Bone marrow (tissue), 2 donors: Measurements from ENCODE around the gene ARID2.

Experiments used
- DNase-seq, 2 donors: peaks; one replicate each; lab custom pipeline; 2025; lab: John Stamatoyannopoulos, UW

Gene ARID2

DNA sequence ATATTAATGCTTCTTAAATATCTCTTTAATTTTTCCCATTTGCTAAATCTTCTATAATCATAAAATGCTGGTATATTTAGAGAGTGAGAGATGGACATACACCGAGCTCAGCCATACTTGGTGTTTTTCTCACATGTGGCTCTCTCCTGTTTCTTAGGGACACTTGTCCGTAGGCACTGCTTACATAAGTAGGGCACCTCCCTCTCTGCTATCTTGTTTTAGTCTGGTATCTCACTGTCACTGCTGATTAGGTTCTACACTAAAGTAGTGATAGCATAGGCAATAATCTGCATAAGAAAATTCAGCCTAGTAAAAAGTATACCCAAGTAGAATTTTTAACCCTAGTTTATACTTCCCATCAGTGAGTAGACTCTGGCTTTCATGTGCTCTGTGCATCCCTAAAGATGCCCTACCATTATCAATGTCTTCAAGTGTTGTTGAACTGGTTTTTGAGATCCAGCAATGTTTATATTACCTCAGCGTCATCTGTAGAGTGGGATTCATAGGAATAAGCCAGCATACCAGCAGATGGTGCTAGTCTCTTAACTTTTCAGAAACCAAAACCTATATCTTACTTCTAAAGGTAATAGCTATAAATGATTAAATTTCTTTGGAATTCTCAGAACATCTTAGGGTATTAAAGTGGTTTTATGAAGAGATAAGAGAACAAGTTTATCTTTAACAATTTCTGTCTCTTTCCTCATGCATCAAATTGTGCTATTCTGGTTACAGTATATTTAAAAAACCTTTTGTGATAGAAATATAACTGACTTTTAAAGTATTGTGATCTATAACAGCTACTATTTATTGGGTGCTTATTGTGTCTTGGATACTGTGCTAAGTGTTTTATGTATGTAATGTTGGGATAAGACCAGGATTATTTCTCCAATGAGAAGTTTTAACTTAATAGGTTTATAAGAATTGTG is 32.9 kb downstream of the ARID2 start:
- peak in 1 of 2 donors; percentile 25 for DNase-seq

DNA sequence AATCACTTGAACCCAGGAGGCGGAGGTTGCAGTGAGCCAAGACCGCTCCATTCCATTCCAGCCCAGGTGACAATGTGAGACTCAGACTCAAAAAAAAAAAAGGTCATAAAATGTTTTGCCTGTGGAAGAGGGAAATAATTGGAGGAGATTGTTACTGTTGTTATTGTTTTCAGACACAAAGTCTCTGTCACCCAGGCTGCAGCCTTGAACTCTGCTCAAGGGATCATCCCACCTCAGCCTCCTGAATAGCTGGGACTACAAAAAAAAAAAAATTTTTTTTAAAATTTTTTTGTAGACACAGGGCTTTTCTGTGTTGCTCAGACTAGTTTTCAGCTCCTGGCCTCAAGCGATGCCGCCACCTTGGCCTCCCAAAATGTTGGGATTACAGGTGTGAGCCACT is 33.9 kb downstream of the ARID2 start:
- DNase-seq: no peak

DNA sequence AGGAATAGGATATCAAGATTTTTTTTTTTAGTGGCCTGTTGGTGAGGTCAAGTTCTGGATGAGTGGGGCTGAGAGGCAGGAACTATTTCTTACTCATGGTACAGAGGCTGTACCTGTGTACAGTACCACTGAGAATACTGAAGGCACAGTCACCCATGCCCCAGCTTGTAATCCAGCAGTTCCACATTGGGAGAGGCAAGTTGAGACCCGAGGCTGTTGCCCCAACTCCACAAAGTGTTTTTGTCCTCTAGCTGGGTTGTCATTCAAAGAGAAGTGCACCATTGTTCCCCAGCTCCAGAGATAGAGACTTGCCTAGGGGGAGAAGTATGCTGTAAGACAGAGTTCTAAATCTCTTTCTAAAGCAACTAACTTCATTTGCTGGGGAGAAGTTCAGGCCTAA is 38.7 kb downstream of the ARID2 start:
- no peak for DNase-seq

DNA sequence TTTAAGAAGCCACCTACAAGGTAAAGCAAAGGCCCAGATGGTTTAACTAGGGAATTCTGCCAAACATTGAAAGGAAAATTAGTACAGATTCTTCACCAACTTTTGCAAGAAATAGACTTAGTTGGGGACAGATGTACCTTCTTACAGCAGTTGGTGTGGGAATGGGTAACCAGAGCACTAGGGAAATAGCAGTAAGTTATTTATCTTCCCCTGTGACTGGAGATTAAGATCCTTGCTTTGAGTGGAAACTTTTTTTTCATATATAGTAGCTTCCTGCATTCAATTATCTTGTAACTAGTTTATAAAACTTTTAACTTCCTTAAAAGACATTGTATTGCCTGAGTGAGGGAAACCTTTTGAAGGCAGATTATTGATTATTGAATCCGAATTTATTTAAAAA is 44.2 kb downstream of the ARID2 start:
- DNase-seq: peak in 1 of 2 donors; percentile 28

DNA sequence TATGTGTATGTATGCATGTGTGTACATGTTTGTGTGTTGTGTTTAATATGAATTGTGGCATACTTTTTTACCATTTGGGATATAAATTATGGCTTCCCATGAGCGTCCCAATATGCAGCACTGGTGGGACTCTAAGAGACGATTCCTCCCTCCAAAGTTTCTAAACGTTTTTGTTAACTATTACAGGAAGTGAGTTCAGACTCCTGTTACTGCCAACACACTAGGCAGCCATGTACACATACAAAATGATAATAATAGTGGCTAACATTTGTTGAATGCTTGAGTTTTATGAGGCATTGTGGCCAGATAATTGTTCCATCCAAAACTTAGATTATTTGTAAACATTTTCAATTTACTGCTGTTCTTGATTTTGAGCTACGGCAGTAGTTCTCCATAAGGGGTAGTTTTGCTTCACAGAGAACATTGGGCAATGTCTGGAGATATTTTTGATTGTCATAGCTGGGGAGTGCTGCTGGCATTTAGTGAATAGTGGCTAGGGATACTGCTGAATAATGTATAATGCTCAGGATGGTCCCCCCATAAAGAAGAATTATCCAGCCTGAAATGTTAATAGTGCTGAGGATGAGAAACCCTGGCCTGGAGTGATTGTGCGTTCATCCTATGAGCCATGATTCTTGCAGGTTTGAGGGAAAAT is 45.1 kb downstream of the ARID2 start:
- DNase-seq: no peak

DNA sequence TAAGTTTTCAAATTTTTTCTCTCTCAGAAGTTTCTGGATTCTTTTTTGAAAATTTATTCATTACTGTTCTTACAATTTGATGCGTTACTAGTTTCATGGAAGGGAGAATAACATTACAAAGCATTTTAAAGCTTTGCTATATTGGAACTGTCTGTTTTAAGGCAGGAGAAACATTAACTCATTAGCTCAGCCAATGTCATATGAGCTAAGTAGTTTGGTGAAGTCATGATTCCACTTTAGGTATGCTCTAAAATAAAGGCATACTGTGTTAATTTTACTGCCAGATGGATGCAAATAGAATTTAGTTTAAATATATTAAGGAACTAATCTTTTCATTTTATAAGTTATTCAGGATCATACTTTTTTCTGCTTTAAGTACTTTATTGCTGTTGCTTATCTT is 46.0 kb downstream of the ARID2 start:
- DNase-seq: no peak

DNA sequence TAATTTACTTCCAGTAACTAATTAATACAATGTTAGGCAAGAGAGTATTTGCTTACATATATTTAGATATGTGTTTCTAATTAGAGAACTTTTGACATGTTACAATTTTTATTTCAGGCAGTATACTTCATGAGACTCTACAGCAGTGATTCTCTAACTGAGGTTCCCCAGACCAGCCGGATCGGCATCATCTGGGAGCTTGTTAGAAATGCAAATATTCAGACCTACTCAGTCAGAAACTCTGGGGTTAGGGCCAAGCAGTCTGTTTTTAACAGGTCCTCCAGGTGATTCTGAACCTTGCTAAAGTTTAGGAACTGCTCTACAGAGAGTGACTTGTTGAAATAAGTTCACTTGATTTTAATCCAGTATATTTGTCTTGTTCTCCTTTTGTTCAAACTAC is 46.5 kb downstream of the ARID2 start:
- DNase-seq: no peak

DNA sequence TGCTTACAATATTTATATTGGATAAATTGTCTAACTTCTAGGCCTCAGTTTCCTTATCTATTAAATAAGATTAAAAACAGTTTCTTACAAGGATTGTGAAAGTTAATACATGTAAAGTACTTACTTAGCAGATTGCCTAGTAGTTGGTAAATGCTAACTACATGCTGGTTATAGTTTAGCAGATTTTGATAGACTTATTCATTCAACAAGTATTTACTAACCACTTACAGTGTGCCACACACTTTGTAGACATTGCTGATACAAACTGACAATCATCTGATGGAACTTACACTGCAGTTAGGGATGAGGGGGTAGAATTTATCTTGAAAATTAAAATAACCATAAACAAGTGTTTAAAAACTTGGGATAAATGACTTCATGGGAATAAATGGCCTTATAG is 50.4 kb downstream of the ARID2 start:
- DNase-seq: no peak

DNA sequence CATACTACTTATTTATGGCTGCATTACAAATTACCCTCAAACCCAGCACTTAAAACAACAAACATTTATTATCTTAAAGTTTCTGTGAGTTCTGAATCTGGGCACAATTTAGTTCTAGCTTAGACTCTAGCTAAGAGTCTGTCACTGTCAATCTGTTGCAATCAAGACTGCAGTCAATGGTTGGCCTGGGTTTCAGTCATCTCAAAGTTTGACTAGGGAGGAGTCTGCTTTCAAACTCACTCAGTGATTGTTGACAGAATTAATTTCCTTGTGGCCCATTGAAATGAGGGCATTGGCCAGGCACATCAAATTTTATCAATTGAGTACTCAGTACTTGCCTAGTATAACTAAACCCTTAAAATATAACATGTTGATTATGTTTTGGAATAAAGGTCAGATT is 51.6 kb downstream of the ARID2 start:
- no peak for DNase-seq

DNA sequence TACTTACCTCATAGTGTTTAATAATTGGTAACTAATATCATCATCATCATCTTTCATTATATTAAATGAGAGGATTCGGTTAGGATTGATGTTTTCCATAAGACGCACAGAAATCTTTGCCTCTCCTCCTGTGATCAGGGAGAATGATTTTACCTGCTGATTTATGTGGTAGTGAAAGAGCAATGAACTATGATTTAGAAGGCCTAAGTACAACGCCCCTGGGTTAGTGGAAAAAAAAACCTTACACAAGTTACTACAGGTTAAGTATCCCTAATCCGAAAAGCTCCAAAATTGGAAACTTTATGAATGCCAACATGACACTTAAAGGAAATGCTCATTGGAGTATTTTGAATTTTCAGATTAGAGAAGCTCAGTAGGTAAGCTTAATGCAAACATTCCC is 55.8 kb downstream of the ARID2 start:
- DNase-seq: no peak

DNA sequence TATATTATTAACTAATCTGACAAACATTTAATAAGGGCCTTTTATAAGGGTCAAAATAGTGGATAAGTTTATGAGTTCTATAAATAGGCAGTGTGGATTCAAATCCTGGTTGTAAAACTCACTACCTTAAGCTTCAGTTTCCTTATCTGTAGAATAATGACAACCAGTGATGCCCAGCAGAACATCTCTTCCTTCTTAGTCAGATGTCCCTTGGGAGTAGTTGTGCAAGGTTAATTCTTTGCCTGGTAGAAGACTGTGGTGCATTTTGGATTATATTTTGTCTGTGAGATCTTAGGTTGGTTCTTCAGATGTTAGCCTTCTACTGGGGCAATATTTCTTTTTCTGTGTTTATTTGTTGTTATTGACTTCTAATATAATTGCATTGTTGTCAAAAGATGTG is 59.5 kb downstream of the ARID2 start:
- DNase-seq: no peak

DNA sequence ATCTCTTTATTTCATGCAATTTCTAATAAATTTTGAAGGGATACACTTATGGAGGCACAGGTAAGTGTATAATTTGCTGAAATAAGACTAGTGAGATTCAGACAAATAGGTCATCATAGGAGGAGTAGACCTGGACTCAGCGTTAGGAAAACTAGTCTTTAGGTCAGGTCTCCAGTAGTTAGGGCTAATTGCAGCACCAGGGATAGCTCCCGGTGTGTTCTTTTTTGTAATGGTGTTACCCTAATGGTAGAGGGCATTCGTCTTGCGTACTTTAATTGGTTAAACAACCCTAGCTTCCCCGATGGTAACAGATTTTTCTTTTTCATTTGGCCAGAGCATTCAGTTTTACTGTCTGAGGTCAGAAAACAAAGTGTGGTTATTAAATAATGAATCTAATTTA is 64.9 kb downstream of the ARID2 start:
- no peak for DNase-seq

DNA sequence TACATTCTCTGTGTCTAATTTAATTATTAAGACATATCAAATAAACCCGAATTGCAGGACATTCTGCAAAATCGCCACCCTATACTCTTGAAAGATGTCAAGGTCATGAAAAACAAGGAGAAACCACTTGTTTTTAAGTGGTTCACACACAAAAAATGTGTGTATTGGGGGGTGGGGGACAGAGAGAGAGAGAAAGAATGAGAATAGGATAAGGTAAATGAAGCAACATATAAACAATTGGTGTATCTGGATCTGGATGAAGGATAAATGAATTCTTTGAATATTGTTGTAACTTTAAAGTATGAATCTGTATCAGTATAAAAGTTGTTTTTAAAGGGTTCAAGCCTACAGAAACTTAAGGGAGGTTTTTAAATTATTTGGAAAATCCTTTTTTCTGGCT is 72.1 kb downstream of the ARID2 start:
- DNase-seq: no peak

DNA sequence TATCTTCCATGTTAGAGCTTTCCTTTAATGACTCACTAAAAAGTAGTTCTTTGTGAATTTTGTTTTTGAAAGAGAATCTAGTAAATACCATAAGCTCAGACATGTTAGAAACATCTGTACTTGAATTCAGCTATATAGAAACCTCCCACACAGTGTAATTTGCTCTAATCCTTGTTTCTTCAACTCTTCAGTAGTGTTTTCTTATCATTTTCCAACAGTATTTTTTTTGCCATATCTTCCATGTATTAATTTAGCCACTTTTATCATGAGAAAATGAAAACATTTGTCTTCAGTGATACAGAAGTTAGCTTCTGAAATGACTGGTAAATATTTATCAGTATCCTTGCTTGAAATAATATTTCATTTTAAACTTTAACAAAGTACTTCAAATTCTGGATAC is 73.6 kb downstream of the ARID2 start:
- DNase-seq: no peak

DNA sequence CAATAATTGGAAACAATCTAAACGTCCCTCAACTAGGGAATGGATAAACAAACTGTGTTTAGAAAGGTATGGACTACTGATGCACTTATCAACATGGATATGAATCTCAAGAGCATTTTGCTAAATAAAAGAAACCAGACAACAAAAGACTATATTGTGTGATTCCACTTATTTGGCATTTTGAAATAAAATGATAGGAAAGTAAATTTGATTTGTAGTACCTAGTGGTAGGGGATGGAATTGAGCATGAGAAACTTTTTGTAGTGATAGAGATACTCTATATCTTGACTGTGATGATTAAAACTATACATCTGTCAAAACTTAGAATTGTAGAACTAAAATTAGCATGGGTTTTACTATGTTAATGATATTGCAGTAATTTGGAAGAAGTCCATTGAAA is 87.1 kb downstream of the ARID2 start:
- no peak for DNase-seq

DNA sequence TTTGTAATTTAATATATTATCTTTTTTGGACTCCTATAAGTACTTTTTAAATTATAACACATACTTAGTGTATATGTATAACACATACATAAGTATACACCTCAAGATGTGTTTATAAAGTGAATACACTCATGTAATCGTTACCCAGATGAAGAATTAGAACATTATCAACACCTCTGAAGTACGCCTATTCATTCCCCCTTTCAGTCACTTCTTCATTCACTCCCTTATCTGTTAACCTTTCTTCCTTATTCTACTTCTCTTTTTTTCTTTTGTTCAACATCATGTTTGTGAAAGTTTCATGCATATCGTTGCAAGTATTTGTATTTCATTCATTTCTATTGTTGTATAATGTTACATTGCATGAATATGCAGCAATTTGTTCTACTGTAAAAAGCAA is 98.5 kb downstream of the ARID2 start:
- DNase-seq: no peak

DNA sequence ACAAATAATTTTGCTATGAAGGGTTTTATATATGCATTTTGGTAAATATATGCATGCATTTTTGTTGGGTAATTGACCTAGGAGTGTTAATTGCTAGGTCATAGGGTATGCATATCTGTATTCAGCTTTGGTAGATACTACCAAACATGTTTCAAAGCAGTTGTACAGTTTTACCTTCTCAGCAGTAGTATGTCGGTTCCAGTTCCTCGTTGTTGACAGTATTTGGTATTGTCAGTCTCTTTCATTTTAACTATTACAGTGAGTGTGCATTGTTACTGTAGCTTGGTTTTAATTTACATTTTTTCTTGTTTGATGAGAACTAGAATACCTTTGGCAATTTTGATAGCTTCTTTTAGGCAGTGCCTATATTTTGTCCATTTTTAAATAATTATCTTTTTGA is 98.9 kb downstream of the ARID2 start:
- DNase-seq: no peak

DNA sequence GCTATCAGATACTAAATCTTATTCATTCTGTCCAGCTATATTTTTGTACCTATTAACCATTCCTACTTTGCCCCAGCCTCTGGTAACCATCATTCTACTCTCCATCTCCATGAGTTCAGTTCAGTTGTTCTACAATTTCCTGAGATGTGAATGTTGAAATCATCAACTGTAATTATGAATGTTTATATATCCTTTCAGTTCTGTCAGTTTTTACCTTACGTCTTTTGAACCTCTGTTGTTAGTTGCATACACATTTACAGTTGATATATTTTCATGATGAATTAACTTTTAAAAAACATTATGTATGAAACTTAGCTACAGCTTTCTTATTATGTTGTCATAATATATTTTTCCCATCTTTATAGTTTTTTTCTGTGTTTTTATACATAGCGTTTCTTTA is 102.1 kb downstream of the ARID2 start:
- DNase-seq: no peak

DNA sequence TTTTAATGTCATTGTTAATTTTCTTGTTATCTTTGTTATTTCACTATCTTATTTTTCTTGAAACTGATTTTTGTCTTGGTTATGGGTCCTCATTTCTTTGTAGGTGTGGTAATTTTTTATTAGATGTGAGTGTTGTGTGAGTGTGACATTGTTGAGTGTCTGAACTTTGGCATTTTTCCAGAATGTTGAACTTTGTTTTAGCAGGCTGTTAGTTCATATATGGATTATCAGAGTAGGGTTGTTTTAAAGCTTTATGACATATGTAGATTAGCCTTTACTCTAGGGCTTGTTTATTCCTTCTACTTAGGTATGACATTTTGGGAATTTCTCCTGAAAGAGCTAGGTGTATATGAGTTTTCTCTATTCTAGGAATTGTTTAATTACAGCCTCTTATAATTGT is 103.9 kb downstream of the ARID2 start:
- no peak for DNase-seq

DNA sequence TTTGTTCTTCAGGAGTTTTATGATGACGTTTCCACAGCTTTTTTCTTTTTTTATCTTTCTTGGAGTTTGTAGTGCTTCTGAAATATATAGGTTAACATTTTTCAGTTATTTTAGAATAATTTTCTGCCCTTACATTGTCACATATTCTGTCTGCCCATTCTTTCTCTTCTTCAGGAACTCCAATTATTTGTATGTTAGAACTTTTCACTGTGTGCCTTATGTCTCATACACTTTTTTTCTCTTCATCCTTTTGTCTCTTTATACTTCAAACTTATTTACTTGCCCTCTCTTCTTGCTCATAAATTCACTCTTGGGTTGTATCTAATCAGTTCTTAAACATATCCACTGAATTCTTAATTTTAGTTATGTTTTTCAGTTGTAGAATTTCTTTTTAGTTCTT is 105.3 kb downstream of the ARID2 start:
- DNase-seq: no peak

DNA sequence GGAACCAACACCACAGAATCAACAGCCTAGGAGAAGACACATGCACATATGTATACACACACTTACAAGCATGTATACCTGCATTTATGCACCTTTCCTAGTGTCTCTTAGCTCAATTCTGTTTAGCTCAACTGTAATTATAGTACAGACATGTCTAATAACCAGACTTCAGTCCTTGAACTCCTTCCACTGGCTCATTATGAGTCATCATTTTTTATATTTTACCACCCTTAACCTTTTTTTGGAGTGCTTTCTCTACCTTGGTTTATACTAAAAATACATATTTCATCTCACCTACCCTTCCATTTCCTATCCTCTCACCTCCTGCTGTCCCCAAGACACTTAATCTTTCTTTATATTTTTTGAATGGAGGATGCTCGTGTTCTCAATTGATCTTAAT is 110.4 kb downstream of the ARID2 start:
- no peak for DNase-seq

DNA sequence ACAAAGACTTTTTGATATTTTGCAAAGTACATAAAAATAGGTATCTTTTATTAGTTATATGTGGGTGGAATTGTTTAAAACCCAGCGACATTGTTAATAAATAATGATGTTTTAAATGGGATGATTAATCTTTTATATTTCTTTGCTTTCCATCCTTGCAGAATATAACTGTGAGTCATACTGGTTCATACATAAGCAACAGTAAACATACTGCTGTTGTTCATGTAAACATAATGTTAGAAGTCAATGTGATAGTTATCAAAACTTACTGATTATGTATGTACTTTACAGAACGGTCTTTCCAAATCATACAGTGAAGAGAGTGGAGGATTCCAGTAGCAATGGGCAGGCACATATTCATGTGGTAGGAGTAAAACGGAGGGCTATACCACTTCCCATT is 119.8 kb downstream of the ARID2 start:
- DNase-seq: no peak

DNA sequence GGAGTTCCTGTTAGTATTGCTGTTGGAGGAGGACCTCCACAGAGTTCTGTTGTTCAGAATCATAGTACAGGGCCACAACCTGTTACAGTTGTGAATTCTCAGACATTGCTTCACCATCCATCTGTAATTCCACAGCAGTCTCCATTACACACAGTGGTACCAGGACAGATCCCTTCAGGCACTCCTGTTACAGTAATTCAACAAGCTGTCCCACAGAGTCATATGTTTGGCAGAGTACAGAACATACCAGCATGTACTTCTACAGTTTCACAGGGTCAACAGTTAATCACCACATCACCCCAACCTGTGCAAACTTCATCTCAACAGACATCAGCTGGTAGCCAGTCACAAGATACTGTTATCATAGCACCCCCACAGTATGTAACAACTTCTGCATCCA is 120.8 kb downstream of the ARID2 start:
- no peak for DNase-seq

DNA sequence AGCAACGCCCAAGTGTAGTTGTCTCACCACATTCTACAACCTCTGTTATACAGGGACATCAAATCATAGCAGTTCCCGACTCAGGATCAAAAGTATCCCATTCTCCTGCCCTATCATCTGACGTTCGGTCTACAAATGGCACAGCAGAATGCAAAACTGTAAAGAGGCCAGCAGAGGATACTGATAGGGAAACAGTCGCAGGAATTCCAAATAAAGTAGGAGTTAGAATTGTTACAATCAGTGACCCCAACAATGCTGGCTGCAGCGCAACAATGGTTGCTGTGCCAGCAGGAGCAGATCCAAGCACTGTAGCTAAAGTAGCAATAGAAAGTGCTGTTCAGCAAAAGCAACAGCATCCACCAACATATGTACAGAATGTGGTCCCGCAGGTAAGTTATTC is 123.0 kb downstream of the ARID2 start:
- no peak for DNase-seq
